Fibroblast of villous mesenchyme (primary cell): Measurements from ENCODE around the gene SLC2A13. TPM values are rescaled to one million over a fixed set of nuclear protein-coding genes. Genes with fewer than 3 reads are reported as not detected.
A peak's percentile ranks its signal among the peaks of the same experiment; 100 is the strongest.

Experiments used
- DNase-seq: peaks from one replicate; pipeline ENCODE4 v3.0.0-alpha.2; 2010; ENCODE audit warnings: low read depth
- H3K4me3 ChIP-seq: 2 replicates; pipeline ENCODE4 v1.5.1; 2011; ENCODE audit warnings: low read depth, mild to moderate bottlenecking, low read length
- CTCF ChIP-seq: IDR thresholded peaks from 2 replicates; pipeline ENCODE4 v1.5.1; 2012; ENCODE audit warnings: low read depth, mild to moderate bottlenecking, low read length; ENCODE audit not compliant: insufficient read depth
- small RNA-seq: library from RNA; depleted of rRNA; stranded (forward); fragments of <200 nt; gene quantifications from one replicate; pipeline ENCODE3, GENCODE V24; 2012
- total RNA-seq: library from RNA; depleted of rRNA; stranded (reverse); fragments of >200 nt; gene quantifications from 2 replicates; pipeline ENCODE4 v1.2.3, GENCODE V29; 2012

The SLC2A13 gene
- total RNA-seq, 1 donor = 16.4 TPM

GRCh38 chr12:39743655-39744054 lies 362.2 kb downstream of the SLC2A13 start:
- TF ChIP-seq CTCF = no peak
- no peak overlapping the region for H3K4me3 ChIP-seq
- DNase-seq = no peak

- DNase-seq = no peak
- TF ChIP-seq CTCF = no peak
- no peak overlapping the region for H3K4me3 ChIP-seq
Measured at GRCh38 chr12:39736406-39736805, 369.5 kb downstream of the SLC2A13 start.

GRCh38 chr12:39723831-39724230 lies 382.1 kb downstream of the SLC2A13 start:
- DNase-seq = peak; percentile 2
- no peak for TF ChIP-seq CTCF
- H3K4me3 ChIP-seq = no peak overlapping the region

- no peak overlapping the region for H3K4me3 ChIP-seq
- DNase-seq = no peak
- no peak for TF ChIP-seq CTCF
Measured at GRCh38 chr12:39722504-39722903, 383.4 kb downstream of the SLC2A13 start.

GRCh38 chr12:39713552-39713951 lies 392.3 kb downstream of the SLC2A13 start:
- no peak for TF ChIP-seq CTCF
- no peak overlapping the region for H3K4me3 ChIP-seq
- DNase-seq = no peak

- no peak for DNase-seq
- H3K4me3 ChIP-seq = no peak overlapping the region
- TF ChIP-seq CTCF = no peak
Measured at GRCh38 chr12:39712334-39712733, 393.5 kb downstream of the SLC2A13 start.

Small RNA genes lying within 50 kb of the gene (small RNA-seq; reads per million reads assigned to genes)
- not detected for gene RF00414

Other genes starting within 250 kb of the SLC2A13 start
- 1.3 and 1.6 TPM in 2 replicates for gene LRRK2, start 118.9 kb upstream of the SLC2A13 start, total RNA-seq